ENCODE measurements around the gene NDUFAF8.

DNA sequence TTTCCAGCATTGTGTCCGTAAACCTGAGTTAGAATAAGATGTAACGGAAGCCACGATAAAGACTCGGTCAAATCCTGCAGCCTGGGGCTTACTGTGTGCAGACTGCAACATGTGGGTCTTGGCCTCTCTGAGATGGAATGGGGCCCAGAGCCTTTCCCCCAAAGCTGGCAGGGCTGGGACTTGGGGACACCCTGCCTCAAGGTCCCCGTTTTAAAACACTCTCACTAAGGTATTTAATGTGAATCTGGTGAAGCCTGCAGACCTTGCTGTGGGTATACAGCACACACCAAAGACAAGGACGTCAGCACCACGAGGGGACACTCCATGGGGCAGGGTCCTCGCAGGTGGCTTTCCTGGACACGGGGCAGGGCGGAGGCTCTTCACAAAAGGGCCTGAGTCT is 2.1 kb downstream of the NDUFAF8 start:
- TF ChIP-seq, protein P1, sequence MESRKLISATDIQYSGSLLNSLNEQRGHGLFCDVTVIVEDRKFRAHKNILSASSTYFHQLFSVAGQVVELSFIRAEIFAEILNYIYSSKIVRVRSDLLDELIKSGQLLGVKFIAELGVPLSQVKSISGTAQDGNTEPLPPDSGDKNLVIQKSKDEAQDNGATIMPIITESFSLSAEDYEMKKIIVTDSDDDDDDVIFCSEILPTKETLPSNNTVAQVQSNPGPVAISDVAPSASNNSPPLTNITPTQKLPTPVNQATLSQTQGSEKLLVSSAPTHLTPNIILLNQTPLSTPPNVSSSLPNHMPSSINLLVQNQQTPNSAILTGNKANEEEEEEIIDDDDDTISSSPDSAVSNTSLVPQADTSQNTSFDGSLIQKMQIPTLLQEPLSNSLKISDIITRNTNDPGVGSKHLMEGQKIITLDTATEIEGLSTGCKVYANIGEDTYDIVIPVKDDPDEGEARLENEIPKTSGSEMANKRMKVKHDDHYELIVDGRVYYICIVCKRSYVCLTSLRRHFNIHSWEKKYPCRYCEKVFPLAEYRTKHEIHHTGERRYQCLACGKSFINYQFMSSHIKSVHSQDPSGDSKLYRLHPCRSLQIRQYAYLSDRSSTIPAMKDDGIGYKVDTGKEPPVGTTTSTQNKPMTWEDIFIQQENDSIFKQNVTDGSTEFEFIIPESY (IDR thresholded peaks at IDR 0.05) = no peak
- no peak for TF ChIP-seq ETV6 (conservative IDR thresholded peaks at IDR 0.05 in 1 of 2, IDR thresholded peaks at IDR 0.05 in 1 of 2; ENCODE audit: borderline replicate concordance in 1 of 2, low read depth in 1 of 2)
- TF ChIP-seq POLR2A (IDR thresholded peaks at IDR 0.05; ENCODE audit: low read depth, low read length) = no peak
- no peak for TF ChIP-seq EZH2 (IDR thresholded peaks at IDR 0.05; ENCODE audit: borderline replicate concordance, control insufficient read depth, low read depth, low read length)
- TF ChIP-seq, protein P2, sequence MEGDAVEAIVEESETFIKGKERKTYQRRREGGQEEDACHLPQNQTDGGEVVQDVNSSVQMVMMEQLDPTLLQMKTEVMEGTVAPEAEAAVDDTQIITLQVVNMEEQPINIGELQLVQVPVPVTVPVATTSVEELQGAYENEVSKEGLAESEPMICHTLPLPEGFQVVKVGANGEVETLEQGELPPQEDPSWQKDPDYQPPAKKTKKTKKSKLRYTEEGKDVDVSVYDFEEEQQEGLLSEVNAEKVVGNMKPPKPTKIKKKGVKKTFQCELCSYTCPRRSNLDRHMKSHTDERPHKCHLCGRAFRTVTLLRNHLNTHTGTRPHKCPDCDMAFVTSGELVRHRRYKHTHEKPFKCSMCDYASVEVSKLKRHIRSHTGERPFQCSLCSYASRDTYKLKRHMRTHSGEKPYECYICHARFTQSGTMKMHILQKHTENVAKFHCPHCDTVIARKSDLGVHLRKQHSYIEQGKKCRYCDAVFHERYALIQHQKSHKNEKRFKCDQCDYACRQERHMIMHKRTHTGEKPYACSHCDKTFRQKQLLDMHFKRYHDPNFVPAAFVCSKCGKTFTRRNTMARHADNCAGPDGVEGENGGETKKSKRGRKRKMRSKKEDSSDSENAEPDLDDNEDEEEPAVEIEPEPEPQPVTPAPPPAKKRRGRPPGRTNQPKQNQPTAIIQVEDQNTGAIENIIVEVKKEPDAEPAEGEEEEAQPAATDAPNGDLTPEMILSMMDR (IDR thresholded peaks at IDR 0.05 in 2 of 3, conservative IDR thresholded peaks at IDR 0.05 in 1 of 3; ENCODE audit: control insufficient read depth in 2 of 3, extremely low read depth in 1 of 3, insufficient read depth in 1 of 3, low read depth in 3 of 3, low read length in 3 of 3) = no peak
- no peak for TF ChIP-seq LARP7 (IDR thresholded peaks at IDR 0.05)
- TF ChIP-seq RFX5 (IDR thresholded peaks at IDR 0.05; ENCODE audit: low read depth, low read length) = no peak
- TF ChIP-seq, protein P3, sequence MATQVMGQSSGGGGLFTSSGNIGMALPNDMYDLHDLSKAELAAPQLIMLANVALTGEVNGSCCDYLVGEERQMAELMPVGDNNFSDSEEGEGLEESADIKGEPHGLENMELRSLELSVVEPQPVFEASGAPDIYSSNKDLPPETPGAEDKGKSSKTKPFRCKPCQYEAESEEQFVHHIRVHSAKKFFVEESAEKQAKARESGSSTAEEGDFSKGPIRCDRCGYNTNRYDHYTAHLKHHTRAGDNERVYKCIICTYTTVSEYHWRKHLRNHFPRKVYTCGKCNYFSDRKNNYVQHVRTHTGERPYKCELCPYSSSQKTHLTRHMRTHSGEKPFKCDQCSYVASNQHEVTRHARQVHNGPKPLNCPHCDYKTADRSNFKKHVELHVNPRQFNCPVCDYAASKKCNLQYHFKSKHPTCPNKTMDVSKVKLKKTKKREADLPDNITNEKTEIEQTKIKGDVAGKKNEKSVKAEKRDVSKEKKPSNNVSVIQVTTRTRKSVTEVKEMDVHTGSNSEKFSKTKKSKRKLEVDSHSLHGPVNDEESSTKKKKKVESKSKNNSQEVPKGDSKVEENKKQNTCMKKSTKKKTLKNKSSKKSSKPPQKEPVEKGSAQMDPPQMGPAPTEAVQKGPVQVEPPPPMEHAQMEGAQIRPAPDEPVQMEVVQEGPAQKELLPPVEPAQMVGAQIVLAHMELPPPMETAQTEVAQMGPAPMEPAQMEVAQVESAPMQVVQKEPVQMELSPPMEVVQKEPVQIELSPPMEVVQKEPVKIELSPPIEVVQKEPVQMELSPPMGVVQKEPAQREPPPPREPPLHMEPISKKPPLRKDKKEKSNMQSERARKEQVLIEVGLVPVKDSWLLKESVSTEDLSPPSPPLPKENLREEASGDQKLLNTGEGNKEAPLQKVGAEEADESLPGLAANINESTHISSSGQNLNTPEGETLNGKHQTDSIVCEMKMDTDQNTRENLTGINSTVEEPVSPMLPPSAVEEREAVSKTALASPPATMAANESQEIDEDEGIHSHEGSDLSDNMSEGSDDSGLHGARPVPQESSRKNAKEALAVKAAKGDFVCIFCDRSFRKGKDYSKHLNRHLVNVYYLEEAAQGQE (IDR thresholded peaks at IDR 0.05; ENCODE audit: low read depth, low read length) = no peak
- TF ChIP-seq YY1 (IDR thresholded peaks at IDR 0.05; ENCODE audit: low read depth, low read length) = no peak

Data from GM12878 (cell line).